ENCODE measurements around the gene LRCH4.

DNA sequence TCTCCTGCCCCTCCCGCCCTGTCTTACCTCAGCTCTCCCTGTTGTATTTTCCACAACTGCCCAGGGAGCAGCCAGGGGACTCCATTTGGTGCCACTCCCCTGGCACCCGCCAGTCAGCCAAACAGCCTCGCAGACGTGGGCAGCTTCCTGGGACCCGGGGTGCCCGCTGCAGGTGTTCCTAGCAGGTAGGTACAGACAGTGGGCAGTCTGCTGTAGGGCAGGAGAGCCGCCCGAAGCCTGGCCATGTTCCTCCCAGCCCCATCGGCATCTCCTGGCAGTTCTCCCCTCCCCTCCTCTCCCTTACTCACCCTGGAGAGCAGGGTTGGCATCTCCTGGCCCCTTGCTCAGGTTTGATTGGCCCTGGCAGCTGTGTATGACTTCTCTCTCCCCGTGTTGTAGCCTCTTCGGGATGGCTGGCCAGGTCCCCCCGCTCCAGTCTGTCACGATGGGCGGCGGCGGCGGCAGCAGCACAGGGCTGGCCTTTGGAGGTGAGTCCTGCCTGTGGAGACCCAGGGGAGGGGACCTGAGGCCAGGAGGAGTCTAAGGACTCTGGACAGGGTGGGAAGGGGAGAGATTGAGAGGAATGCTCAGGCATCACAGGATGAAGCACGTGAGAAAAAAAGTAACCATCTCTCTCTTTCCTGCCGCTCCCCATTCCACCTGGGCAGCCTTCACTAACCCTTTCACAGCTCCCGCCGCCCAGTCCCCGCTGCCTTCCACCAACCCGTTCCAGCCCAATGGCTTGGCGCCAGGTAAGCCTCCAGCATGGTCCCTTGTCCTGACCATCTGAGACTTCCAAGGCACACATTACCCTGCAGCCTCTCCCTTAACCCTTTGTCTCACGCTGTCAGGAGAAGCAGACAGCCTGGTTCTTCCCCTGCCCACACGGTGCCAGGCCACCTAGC is 23.5 kb downstream of the LRCH4 start:
- TF ChIP-seq, protein P1, sequence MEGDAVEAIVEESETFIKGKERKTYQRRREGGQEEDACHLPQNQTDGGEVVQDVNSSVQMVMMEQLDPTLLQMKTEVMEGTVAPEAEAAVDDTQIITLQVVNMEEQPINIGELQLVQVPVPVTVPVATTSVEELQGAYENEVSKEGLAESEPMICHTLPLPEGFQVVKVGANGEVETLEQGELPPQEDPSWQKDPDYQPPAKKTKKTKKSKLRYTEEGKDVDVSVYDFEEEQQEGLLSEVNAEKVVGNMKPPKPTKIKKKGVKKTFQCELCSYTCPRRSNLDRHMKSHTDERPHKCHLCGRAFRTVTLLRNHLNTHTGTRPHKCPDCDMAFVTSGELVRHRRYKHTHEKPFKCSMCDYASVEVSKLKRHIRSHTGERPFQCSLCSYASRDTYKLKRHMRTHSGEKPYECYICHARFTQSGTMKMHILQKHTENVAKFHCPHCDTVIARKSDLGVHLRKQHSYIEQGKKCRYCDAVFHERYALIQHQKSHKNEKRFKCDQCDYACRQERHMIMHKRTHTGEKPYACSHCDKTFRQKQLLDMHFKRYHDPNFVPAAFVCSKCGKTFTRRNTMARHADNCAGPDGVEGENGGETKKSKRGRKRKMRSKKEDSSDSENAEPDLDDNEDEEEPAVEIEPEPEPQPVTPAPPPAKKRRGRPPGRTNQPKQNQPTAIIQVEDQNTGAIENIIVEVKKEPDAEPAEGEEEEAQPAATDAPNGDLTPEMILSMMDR (IDR thresholded peaks at IDR 0.05; ENCODE audit: insufficient read depth, low read length, poor library complexity, severe bottlenecking): no peak
- TF ChIP-seq EZH2phosphoT487 (conservative IDR thresholded peaks at IDR 0.05; ENCODE audit: low read length): no peak

Data from SU-DHL-6 (cell line).